RPMI7951 (cell line): ENCODE data around the gene KLHL29. TPM values are rescaled to one million over a fixed set of nuclear protein-coding genes. Genes with fewer than 3 reads are reported as not detected.

Experiments
- DNase-seq: peaks from one replicate; pipeline ENCODE4 v3.0.0-alpha.2; 2012; ENCODE audit warnings: low read depth
- total RNA-seq: library from RNA; depleted of rRNA; stranded (reverse); fragments of >200 nt; shearing (Covaris generic); gene quantifications from 2 replicates; pipeline ENCODE4 v1.2.3, GENCODE V29; 2014

Gene KLHL29
- total RNA-seq, 1 experiment from 2014 or later = 0.84 TPM

GRCh38 chr2:23615216-23616020, 230.4 kb downstream of the KLHL29 start:
- DNase-seq = no peak

GRCh38 chr2:23616630-23617029, 231.7 kb downstream of the KLHL29 start:
- DNase-seq = no peak

GRCh38 chr2:23617167-23617810, 232.3 kb downstream of the KLHL29 start:
- no peak for DNase-seq

- DNase-seq = no peak
Measured at GRCh38 chr2:23617811-23618215, 232.8 kb downstream of the KLHL29 start.

- no peak for DNase-seq
Measured at GRCh38 chr2:23618265-23618664, 233.3 kb downstream of the KLHL29 start.

GRCh38 chr2:23618794-23619530, 234.0 kb downstream of the KLHL29 start:
- DNase-seq = no peak

- no peak for DNase-seq
Measured at GRCh38 chr2:23619941-23620340, 235.0 kb downstream of the KLHL29 start.

GRCh38 chr2:23620841-23621341, 235.9 kb downstream of the KLHL29 start:
- DNase-seq = no peak

- no peak for DNase-seq
Measured at GRCh38 chr2:23621616-23622015, 236.6 kb downstream of the KLHL29 start.

- DNase-seq = no peak
Measured at GRCh38 chr2:23622466-23622865, 237.5 kb downstream of the KLHL29 start.

GRCh38 chr2:23622966-23623675, 238.1 kb downstream of the KLHL29 start:
- DNase-seq = no peak

GRCh38 chr2:23624378-23624777, 239.4 kb downstream of the KLHL29 start:
- DNase-seq = no peak

- no peak for DNase-seq
Measured at GRCh38 chr2:23624915-23625314, 239.9 kb downstream of the KLHL29 start.

GRCh38 chr2:23625726-23626125, 240.7 kb downstream of the KLHL29 start:
- DNase-seq = no peak

GRCh38 chr2:23626701-23627230, 241.8 kb downstream of the KLHL29 start:
- DNase-seq = no peak

- no peak for DNase-seq
Measured at GRCh38 chr2:23627236-23628009, 242.4 kb downstream of the KLHL29 start.

GRCh38 chr2:23628926-23629771, 244.2 kb downstream of the KLHL29 start:
- DNase-seq = no peak

- no peak for DNase-seq
Measured at GRCh38 chr2:23629772-23630480, 244.9 kb downstream of the KLHL29 start.

- no peak for DNase-seq
Measured at GRCh38 chr2:23630961-23631360, 246.0 kb downstream of the KLHL29 start.
